Measurements from ENCODE around the gene TRIB2.

The TRIB2 gene

DNA sequence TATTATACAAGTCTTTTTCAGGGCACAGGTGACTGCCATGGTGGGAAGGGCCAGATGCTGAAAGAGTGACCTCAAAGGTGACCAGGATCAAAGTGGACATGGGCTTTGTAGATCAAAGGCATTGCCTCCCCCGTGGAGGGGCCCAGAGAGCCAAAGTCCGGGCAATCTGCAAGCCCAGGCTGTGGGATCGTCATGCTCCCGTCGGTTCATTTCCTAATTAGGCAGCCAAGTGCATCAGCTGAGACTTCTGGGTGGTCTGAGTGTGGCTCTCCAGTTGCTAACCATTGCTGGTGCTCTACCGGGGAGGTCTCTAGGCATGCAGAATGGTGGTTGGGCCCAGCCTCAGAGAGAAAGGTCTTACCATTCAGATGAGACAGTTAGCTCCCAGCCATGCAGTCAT lies 61.6 kb downstream of the TRIB2 start:
- ChIA-PET CTCF (no interaction called here), POLR2A (no interaction called here)
- DNase-seq (ENCODE audit: extremely low spot score) = no peak
- TF ChIP-seq LEF1 (IDR thresholded peaks at IDR 0.05; ENCODE audit: borderline replicate concordance) (no peak), FOXM1 (IDR thresholded peaks at IDR 0.05; ENCODE audit: borderline replicate concordance) (no peak), ELF4 (IDR thresholded peaks at IDR 0.05) (no peak), FOXA1 (IDR thresholded peaks at IDR 0.05) (no peak), ZNF384 (IDR thresholded peaks at IDR 0.05) (no peak)
- TF ChIP-seq, protein P1, sequence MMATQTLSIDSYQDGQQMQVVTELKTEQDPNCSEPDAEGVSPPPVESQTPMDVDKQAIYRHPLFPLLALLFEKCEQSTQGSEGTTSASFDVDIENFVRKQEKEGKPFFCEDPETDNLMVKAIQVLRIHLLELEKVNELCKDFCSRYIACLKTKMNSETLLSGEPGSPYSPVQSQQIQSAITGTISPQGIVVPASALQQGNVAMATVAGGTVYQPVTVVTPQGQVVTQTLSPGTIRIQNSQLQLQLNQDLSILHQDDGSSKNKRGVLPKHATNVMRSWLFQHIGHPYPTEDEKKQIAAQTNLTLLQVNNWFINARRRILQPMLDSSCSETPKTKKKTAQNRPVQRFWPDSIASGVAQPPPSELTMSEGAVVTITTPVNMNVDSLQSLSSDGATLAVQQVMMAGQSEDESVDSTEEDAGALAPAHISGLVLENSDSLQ (IDR thresholded peaks at IDR 0.05) = no peak

DNA sequence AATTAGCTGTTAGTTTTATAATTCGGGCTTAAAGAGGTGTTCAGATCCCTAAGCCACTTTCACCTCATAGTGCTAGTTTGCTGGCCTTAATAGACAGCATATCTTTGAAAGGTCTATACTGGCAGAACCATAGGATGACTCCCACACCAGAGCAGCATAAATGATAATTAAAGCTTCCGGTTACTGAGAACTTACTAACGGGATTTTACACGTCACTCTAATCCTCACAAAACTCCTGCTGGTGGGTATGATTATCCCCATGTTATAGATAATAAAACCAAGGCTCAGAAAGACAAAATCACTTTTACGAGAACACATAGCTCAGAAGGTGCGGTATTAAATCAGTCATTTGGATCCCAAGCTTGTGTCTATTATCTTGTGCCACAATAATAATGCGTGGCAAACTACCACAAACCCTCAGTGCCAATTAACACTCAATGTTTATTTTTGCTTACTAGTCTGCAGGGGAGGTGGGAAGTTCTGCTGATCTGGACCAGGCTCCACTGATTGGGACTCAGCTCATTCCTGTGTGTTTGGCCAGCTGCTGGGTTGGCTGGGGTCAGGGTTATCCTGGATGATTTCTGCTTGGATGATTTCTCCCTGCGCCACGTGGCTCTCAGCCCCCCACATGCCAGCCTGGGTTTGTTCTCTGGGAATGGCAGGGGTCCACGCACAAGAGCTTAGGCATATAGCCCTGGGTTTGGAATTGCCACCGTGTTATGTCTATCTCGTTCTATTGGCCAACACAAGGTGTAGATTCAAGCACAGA lies 62.3 kb downstream of the TRIB2 start:
- ChIA-PET CTCF (no interaction called here), POLR2A (no interaction called here)
- TF ChIP-seq FOXK2 (IDR thresholded peaks at IDR 0.05) = no peak
- no peak for DNase-seq (ENCODE audit: extremely low spot score)

DNA sequence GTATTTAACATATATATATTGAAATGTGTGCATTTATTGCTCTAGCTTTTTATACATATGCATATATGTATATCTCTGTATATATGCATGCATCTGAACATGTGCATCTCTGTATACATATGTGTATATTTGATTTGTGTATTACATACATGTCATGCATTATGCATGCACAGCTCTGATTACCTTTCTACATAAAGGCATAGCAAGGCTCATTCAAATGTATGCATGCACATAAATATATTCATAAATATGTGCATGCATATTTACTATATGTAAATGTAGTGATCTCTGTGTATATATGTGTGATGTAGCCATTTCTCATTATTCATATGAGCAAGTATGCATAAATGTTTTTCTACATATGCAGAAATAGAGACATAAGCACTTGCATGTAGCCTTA lies 64.6 kb downstream of the TRIB2 start:
- ChIA-PET POLR2A (no interaction called here), CTCF (no interaction called here)
- no peak for DNase-seq (ENCODE audit: extremely low spot score)
- no peak for TF ChIP-seq SUZ12 (IDR thresholded peaks at IDR 0.05)

DNA sequence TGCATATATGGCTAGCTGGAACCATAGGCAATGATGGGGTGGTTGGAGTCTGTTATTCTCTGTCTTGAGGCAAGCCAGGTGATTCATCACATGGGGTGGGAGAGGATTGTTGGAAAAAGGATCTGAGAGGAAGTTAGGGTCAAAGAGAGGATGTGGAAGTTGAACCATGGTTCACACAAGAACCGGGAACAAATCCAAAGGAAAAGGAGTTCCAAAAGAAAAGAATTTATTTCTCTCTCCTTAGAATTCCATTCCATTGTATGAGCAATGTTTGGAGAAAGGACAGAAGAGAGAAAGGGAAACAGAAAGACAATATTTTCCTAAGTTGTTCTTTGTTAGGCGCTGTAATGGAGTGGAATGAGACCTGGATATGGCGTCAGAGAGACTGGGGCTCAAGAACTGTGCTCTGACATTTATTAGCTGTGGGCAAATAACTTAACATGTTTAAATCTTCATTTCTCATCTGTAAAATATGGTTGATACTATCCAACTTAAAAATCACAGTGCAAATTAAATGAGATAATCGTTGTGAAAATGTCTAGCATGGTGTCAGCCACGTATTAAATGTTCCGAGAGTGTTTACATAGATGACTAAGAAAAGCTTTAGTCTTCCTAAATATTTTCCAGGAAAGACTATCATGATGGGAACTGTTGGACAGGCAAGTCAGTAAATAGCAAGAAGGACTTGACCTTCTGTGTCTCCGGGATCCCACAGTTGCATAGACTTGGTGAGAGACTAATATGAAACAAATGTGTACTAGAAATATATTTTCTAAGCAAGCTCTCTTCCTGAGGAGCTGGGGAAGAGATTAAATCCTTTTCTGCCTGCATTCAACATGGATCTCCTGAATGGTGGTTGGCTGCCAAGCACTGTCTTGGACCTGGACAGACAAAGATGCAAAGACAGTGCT lies 71.4 kb downstream of the TRIB2 start:
- CTCF ChIA-PET = no interaction called here
- POLR2A ChIA-PET = no interaction called here
- no peak for TF ChIP-seq SUZ12 (IDR thresholded peaks at IDR 0.05)
- TF ChIP-seq, protein P1 (IDR thresholded peaks at IDR 0.05) = no peak
- TF ChIP-seq FOXM1 (IDR thresholded peaks at IDR 0.05; ENCODE audit: borderline replicate concordance) = no peak
- no peak for TF ChIP-seq SP1 (IDR thresholded peaks at IDR 0.05)
- no peak for TF ChIP-seq ZNF384 (IDR thresholded peaks at IDR 0.05)
- no peak for TF ChIP-seq ARNT (IDR thresholded peaks at IDR 0.05)
- TF ChIP-seq NFRKB (IDR thresholded peaks at IDR 0.05) = no peak
- TF ChIP-seq CTBP1 (IDR thresholded peaks at IDR 0.05; ENCODE audit: borderline replicate concordance) = no peak
- TF ChIP-seq LEF1 (IDR thresholded peaks at IDR 0.05; ENCODE audit: borderline replicate concordance) = no peak
- TF ChIP-seq FOXA1 (IDR thresholded peaks at IDR 0.05) = no peak
- TF ChIP-seq ELF4 (IDR thresholded peaks at IDR 0.05) = no peak
- TF ChIP-seq HDGF (IDR thresholded peaks at IDR 0.05; ENCODE audit: borderline replicate concordance) = no peak
- no peak for TF ChIP-seq L3MBTL2 (conservative IDR thresholded peaks at IDR 0.05)
- TF ChIP-seq TARDBP (IDR thresholded peaks at IDR 0.05) = no peak
- no peak for TF ChIP-seq BHLHE40 (IDR thresholded peaks at IDR 0.05; ENCODE audit: borderline replicate concordance)
- TF ChIP-seq FOXK2 (IDR thresholded peaks at IDR 0.05) = no peak
- DNase-seq (ENCODE audit: extremely low spot score) = no peak

DNA sequence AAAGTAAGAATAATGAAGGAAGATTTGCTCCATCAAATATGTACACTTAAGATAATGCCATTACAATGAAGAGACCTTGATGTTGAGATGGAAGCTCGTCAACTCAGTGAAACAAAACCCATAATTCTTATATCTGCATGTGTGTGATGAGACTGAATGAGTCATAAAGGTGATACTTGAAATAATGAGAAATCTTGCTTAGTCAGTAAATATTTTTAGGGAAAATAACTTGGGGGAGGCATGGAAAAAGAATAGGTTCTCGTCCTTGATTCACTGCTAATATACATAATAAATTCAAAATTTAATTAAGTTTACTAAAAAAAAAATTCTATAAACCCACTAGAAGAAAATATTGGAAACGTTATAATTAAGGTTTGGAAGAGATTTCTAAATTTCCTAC lies 75.2 kb downstream of the TRIB2 start:
- no peak for DNase-seq (ENCODE audit: extremely low spot score)
- ChIA-PET POLR2A (no interaction called here), CTCF (no interaction called here)
- TF ChIP-seq CTBP1 (IDR thresholded peaks at IDR 0.05; ENCODE audit: borderline replicate concordance) (no peak), FOXM1 (IDR thresholded peaks at IDR 0.05; ENCODE audit: borderline replicate concordance) (no peak), TARDBP (IDR thresholded peaks at IDR 0.05) (no peak), HDGF (IDR thresholded peaks at IDR 0.05; ENCODE audit: borderline replicate concordance) (no peak), L3MBTL2 (conservative IDR thresholded peaks at IDR 0.05) (no peak), NFRKB (IDR thresholded peaks at IDR 0.05) (no peak)
- TF ChIP-seq, protein P1 (IDR thresholded peaks at IDR 0.05) = no peak
